Fibroblast of the aortic adventitia (primary cell): Measurements from ENCODE around the gene IFIT2. TPM values are rescaled to one million over a fixed set of nuclear protein-coding genes. Genes with fewer than 3 reads are reported as not detected.
A peak's percentile ranks its signal among the peaks of the same experiment; 100 is the strongest.

Experiments
- DNase-seq: peaks from one replicate; pipeline ENCODE4 v3.0.0-alpha.2; 2010; ENCODE audit warnings: low read depth
- H3K4me3 ChIP-seq: 2 replicates; pipeline ENCODE4 v1.5.1; 2011; ENCODE audit warnings: low read depth, mild to moderate bottlenecking, control low read depth, low read length, moderate library complexity
- CTCF ChIP-seq: IDR thresholded peaks from 2 replicates; pipeline ENCODE4 v1.5.1; 2011; ENCODE audit warnings: mild to moderate bottlenecking, low read length, control low read depth, inconsistent platforms; ENCODE audit not compliant: insufficient read depth
- total RNA-seq: library from RNA; depleted of rRNA; stranded (reverse); fragments of >200 nt; gene quantifications from 2 replicates; pipeline ENCODE4 v1.2.3, GENCODE V29; 2012; ENCODE audit warnings: low replicate concordance

The IFIT2 gene
- total RNA-seq, 1 donor: 7.6 TPM

GRCh38 chr10:89302625-89303024 is 779 bp downstream of the IFIT2 start:
- no peak for TF ChIP-seq CTCF
- peak; percentile 21 for DNase-seq

GRCh38 chr10:89303161-89303560 is 1.3 kb downstream of the IFIT2 start:
- peak overlapping the region; percentile 71 for H3K4me3 ChIP-seq
- no peak for TF ChIP-seq CTCF
- no peak for DNase-seq

More at GRCh38 chr10:89302625-89303024, 779 bp downstream of the IFIT2 start:
- H3K4me3 ChIP-seq: peak overlapping the region; percentile 71

GRCh38 chr10:89304026-89304425 is 2.2 kb downstream of the IFIT2 start:
- no peak for DNase-seq
- H3K4me3 ChIP-seq: peak overlapping the region; percentile 71
- no peak for TF ChIP-seq CTCF

- no peak for TF ChIP-seq CTCF
- H3K4me3 ChIP-seq: no peak overlapping the region
- no peak for DNase-seq
Measured at GRCh38 chr10:89304446-89304845, 2.6 kb downstream of the IFIT2 start.

- DNase-seq: no peak
- TF ChIP-seq CTCF: no peak
- H3K4me3 ChIP-seq: no peak overlapping the region
Measured at GRCh38 chr10:89304925-89305324, 3.1 kb downstream of the IFIT2 start.

GRCh38 chr10:89305766-89306433 is 4.1 kb downstream of the IFIT2 start:
- H3K4me3 ChIP-seq: no peak overlapping the region
- DNase-seq: no peak
- TF ChIP-seq CTCF: no peak
